MM.1S (cell line): Measurements from ENCODE around the gene BCAS3.

Experiments
- EZH2 ChIP-seq: fragments of 300-600 bp; sonication (generic); optimal IDR thresholded peaks from 2 replicates; pipeline ENCODE3; 2017; ENCODE audit warnings: low read depth, mild to moderate bottlenecking, antibody characterized with exemption, low read length, mixed read lengths
- TF ChIP-seq, protein P1 (sequence below): fragments of 300-600 bp; sonication (generic); IDR thresholded peaks from 2 replicates; pipeline ENCODE4 v1.5.1; 2016; ENCODE audit warnings: antibody characterized with exemption, low read length, mixed read lengths

DNA sequence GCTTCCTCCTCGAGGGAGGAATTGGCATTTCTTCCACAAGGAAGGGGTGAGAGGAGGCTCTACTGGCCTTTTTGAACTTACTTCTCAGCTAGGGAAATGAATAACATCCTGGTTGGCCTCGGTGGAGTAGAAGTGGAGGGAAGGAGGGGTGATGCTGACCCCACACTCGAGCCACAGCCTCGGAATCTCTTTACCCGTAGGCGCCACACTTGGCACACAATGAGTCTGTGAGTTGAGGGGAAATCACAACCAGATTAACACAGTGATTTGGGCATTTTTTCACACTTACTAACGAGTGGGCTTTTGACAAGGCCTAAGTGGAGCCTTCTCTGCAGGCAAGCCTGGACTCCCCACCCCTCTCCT is 674.7 kb downstream of the BCAS3 start:
- TF ChIP-seq, protein P1, sequence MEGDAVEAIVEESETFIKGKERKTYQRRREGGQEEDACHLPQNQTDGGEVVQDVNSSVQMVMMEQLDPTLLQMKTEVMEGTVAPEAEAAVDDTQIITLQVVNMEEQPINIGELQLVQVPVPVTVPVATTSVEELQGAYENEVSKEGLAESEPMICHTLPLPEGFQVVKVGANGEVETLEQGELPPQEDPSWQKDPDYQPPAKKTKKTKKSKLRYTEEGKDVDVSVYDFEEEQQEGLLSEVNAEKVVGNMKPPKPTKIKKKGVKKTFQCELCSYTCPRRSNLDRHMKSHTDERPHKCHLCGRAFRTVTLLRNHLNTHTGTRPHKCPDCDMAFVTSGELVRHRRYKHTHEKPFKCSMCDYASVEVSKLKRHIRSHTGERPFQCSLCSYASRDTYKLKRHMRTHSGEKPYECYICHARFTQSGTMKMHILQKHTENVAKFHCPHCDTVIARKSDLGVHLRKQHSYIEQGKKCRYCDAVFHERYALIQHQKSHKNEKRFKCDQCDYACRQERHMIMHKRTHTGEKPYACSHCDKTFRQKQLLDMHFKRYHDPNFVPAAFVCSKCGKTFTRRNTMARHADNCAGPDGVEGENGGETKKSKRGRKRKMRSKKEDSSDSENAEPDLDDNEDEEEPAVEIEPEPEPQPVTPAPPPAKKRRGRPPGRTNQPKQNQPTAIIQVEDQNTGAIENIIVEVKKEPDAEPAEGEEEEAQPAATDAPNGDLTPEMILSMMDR, result no peak
- no peak for TF ChIP-seq EZH2
